HepG2 (cell line): ENCODE measurements around the gene STARD10. TPM values are rescaled to one million over a fixed set of nuclear protein-coding genes. Genes with fewer than 3 reads are reported as not detected.

Experiments used
- ATF5 ChIP-seq: sonication (generic); formaldehyde crosslinking; IDR thresholded peaks from 2 replicates; pipeline ENCODE4 v1.4.0; 2020; ENCODE audit warnings: mild to moderate bottlenecking, low read depth, missing genetic modification reagents
- ATRX ChIP-seq: sonication (generic); formaldehyde crosslinking; IDR thresholded peaks from 2 replicates; pipeline ENCODE4 v1.4.0; 2020; ENCODE audit warnings: missing genetic modification reagents, borderline replicate concordance
- BRF2 ChIP-seq: sonication (generic); formaldehyde crosslinking; IDR thresholded peaks from 2 replicates; pipeline ENCODE4 v1.8.1; 2022; ENCODE audit warnings: mild to moderate bottlenecking, missing genetic modification reagents
- EP300 ChIP-seq, 3 experiments: sonication (generic) in 1 of 3; formaldehyde crosslinking in 1 of 3; IDR thresholded peaks; 2 replicates each; pipeline versions ENCODE4 v1.5.1 to v1.6.1; 2011 to 2020; ENCODE audit warnings: low read depth in 2 of 3, low read length in 2 of 3, borderline replicate concordance in 1 of 3, improper control_type of control experiment in 1 of 3, mild to moderate bottlenecking in 1 of 3, missing genetic modification reagents in 1 of 3, moderate library complexity in 1 of 3
- FOXK2 ChIP-seq: fragments of 450-650 bp; IDR thresholded peaks from 2 replicates; pipeline ENCODE4 v1.6.1; 2016
- HMGXB4 ChIP-seq, 2 experiments: sonication (generic) in 1 of 2; formaldehyde crosslinking in 1 of 2; IDR thresholded peaks; 2 replicates each; pipeline versions ENCODE4 v1.4.0 to v1.6.1; 2018 to 2020; ENCODE audit warnings: missing genetic modification reagents in 2 of 2, borderline replicate concordance in 1 of 2, low read depth in 1 of 2, mild to moderate bottlenecking in 1 of 2, missing biosample characterization in 1 of 2
- HNF4A ChIP-seq: sonication (generic); formaldehyde crosslinking; IDR thresholded peaks from 2 replicates; pipeline ENCODE4 v1.4.0; 2020; ENCODE audit warnings: missing genetic modification reagents
- MIER3 ChIP-seq: IDR thresholded peaks from 2 replicates; pipeline ENCODE4 v1.6.1; 2016; ENCODE audit warnings: missing compliant biosample characterization, borderline replicate concordance
- PHF21A ChIP-seq: sonication (generic); formaldehyde crosslinking; IDR thresholded peaks from 2 replicates; pipeline ENCODE4 v1.5.0; 2020; ENCODE audit warnings: mild to moderate bottlenecking, missing genetic modification reagents
- RBM39 ChIP-seq: fragments of 200-400 bp; formaldehyde crosslinking; IDR thresholded peaks from one replicate; pipeline ENCODE4 v1.6.1; 2018; ENCODE audit warnings: antibody characterized with exemption, mild to moderate bottlenecking, low read depth, low read length; ENCODE audit not compliant: poor library complexity, severe bottlenecking
- TFAP4 ChIP-seq: sonication (generic); IDR thresholded peaks from 2 replicates; pipeline ENCODE4 v1.6.1; 2016; ENCODE audit warnings: low read depth, borderline replicate concordance
- THAP8 ChIP-seq: sonication (generic); formaldehyde crosslinking; IDR thresholded peaks from 2 replicates; pipeline ENCODE4 v1.5.1; 2020; ENCODE audit warnings: missing genetic modification reagents, mild to moderate bottlenecking, borderline replicate concordance
- ZFP36 ChIP-seq: fragments of 150-350 bp; IDR thresholded peaks from 2 replicates; pipeline ENCODE4 v1.6.1; 2018; ENCODE audit warnings: borderline replicate concordance, low read length, low read depth; ENCODE audit not compliant: partially characterized antibody
- ZFX ChIP-seq: sonication (generic); formaldehyde crosslinking; IDR thresholded peaks from 2 replicates; pipeline ENCODE4 v1.4.0; 2020; ENCODE audit warnings: mild to moderate bottlenecking, low read depth, missing genetic modification reagents, moderate library complexity
- ZNF362 ChIP-seq: sonication (generic); formaldehyde crosslinking; IDR thresholded peaks from 2 replicates; pipeline ENCODE4 v1.4.0; 2020; ENCODE audit warnings: missing genetic modification reagents, mild to moderate bottlenecking, borderline replicate concordance
- ZNF598 ChIP-seq: sonication (generic); formaldehyde crosslinking; IDR thresholded peaks from 2 replicates; pipeline ENCODE4 v1.5.1; 2020; ENCODE audit warnings: mild to moderate bottlenecking, missing genetic modification reagents, borderline replicate concordance
- ZNF772 ChIP-seq: sonication (generic); formaldehyde crosslinking; IDR thresholded peaks from 2 replicates; pipeline ENCODE4 v1.5.0; 2020; ENCODE audit warnings: mild to moderate bottlenecking, missing genetic modification reagents
- ZNF775 ChIP-seq: sonication (generic); formaldehyde crosslinking; IDR thresholded peaks from 2 replicates; pipeline ENCODE4 v1.4.0; 2020; ENCODE audit warnings: missing genetic modification reagents, mild to moderate bottlenecking, moderate library complexity, borderline replicate concordance
- polyA plus RNA-seq, 8 experiments: library from polyadenylated mRNA; depleted of rRNA in 3 of 8; stranded (reverse) in 7 of 8; unstranded in 1 of 8; fragments of >200 nt; fragmentation: Illumina TruSeq in 4 of 8; extraction: Trizol in 4 of 8; gene quantifications; 2 replicates each; pipeline versions ENCODE4 v1.2.1 to v1.2.3, GENCODE V29; 2011 to 2016; ENCODE audit warnings: low read depth in 4 of 8, missing spikeins in 1 of 8, mixed read lengths in 1 of 8; ENCODE audit not compliant: insufficient read depth in 1 of 8
- total RNA-seq, 5 experiments: library from RNA; depleted of rRNA; stranded (reverse); fragments of >200 nt; fragmentation: Illumina TruSeq; extraction: Trizol; gene quantifications; 2 replicates each; pipeline ENCODE4 v1.2.3, GENCODE V29; 2016; ENCODE audit warnings: low read depth in 1 of 5

The STARD10 gene
- total and polyA plus RNA-seq, 2 of the 13 experiments (the other 11 are each of a cell fraction or from before 2014, with no cell fraction given): 260 to 341 TPM

GRCh38 chr11:72813740-72814285, 20.0 kb upstream of the STARD10 start (continued):
- TF ChIP-seq ZNF772: no peak; the same call in 1 of the 2 replicates
- TF ChIP-seq HMGXB4 (CRISPR knock-in tag; IDR thresholded peaks at IDR 0.05; ENCODE audit: borderline replicate concordance in 1 of 2, low read depth in 1 of 2): peak in 1 of 2 experiments; percentile 48; a peak in 2 of 4 replicates
- no peak for TF ChIP-seq ATRX
- no peak for TF ChIP-seq THAP8 (CRISPR knock-in tag)
- no peak for TF ChIP-seq ZNF362
- no peak for TF ChIP-seq HNF4A (CRISPR knock-in tag)
- no peak for TF ChIP-seq ZFP36
- no peak for TF ChIP-seq ZNF598 (CRISPR knock-in tag)
- no peak for TF ChIP-seq PHF21A (CRISPR knock-in tag)
- peak; percentile 56; the same call in 1 of the 2 replicates for TF ChIP-seq BRF2 (CRISPR knock-in tag)
- TF ChIP-seq ZFX (CRISPR knock-in tag): peak; percentile 92
- TF ChIP-seq EP300 (IDR thresholded peaks at IDR 0.05; ENCODE audit: low read depth in 2 of 2, low read length in 2 of 2): no peak
- TF ChIP-seq EP300 (CRISPR knock-in tag; IDR thresholded peaks at IDR 0.05; ENCODE audit: borderline replicate concordance): peak; percentile 39; the same call in 1 of the 2 replicates
- TF ChIP-seq ZNF775: no peak
- no peak for TF ChIP-seq MIER3 (CRISPR knock-in tag)
- peak; percentile 42 for TF ChIP-seq RBM39
- TF ChIP-seq FOXK2: peak; percentile 95
- no peak for TF ChIP-seq TFAP4
- no peak for TF ChIP-seq ATF5 (CRISPR knock-in tag)
